Endothelial cell of umbilical vein (primary cell): ENCODE data around the gene EXD3. TPM values are rescaled to one million over a fixed set of nuclear protein-coding genes. Genes with fewer than 3 reads are reported as not detected.

Source experiments
- BruUV-seq: library from RNA; stranded (reverse); fragments of 400-500 nt; replicated peaks from 2 replicates; lab custom pipeline; 2021; lab: Mats Ljungman, UMichigan
- CTCF ChIA-PET: fragments of 300-600, 350-600 bp; sonication (Branson Sonifier 250); formaldehyde crosslinking; loops from one replicate; lab custom pipeline; 2021; ENCODE audit warnings: antibody characterized with exemption, inconsistent platforms; lab: Charles Lee
- POLR2A ChIA-PET: fragments of 300-600, 350-600 bp; sonication (Branson Sonifier 250); formaldehyde crosslinking; loops from one replicate; lab custom pipeline; 2021; ENCODE audit warnings: antibody characterized with exemption, inconsistent platforms; lab: Charles Lee
- DNase-seq: peaks from one replicate; pipeline ENCODE4 v3.0.0-alpha.2; 2011; ENCODE audit warnings: low read depth, low spot score
- FAIRE-seq: peaks from 2 replicates; lab custom pipeline; 2011; peaks lifted over from hg19 to GRCh38; lab: Jason Lieb, UNC
- H2AFZ ChIP-seq: 2 replicates; pipeline ENCODE4 v1.6.0; 2012; ENCODE audit warnings: low read depth, low read length, control low read depth, inconsistent platforms
- H3K27ac ChIP-seq: 2 replicates; pipeline ENCODE4 v1.5.1; 2011; ENCODE audit warnings: low read depth, mild to moderate bottlenecking, control low read depth, low read length, moderate library complexity; ENCODE audit not compliant: insufficient read depth
- H3K27me3 ChIP-seq, 2 experiments: 2 replicates each; pipeline versions ENCODE4 v1.6.0 to v1.6.1; 2011; ENCODE audit warnings: low read length in 2 of 2, mixed read lengths in 1 of 2; ENCODE audit not compliant: control insufficient read depth in 2 of 2, insufficient read depth in 2 of 2
- H3K36me3 ChIP-seq, 2 experiments: 2 replicates in 1 of 2; 3 replicates in 1 of 2; pipeline ENCODE4 v1.5.1; 2011; ENCODE audit warnings: low read length in 2 of 2, mild to moderate bottlenecking in 1 of 2, moderate library complexity in 1 of 2; ENCODE audit not compliant: control insufficient read depth in 2 of 2, insufficient read depth in 2 of 2; ENCODE audit errors: extremely low read depth in 1 of 2
- H3K4me1 ChIP-seq: 3 replicates; pipeline ENCODE4 v1.5.1; 2011; ENCODE audit warnings: mild to moderate bottlenecking, low read length; ENCODE audit not compliant: control insufficient read depth, insufficient read depth; ENCODE audit errors: extremely low read depth
- H3K4me2 ChIP-seq: 2 replicates; pipeline ENCODE4 v1.6.1; 2011; ENCODE audit warnings: low read length, control low read depth, mixed read lengths; ENCODE audit not compliant: insufficient read depth
- H3K4me3 ChIP-seq, 3 experiments: fragments of 200-600 bp in 1 of 3; sonication (generic), shearing (Covaris generic) in 1 of 3; replicated peaks in 1 of 3; 2 replicates each; pipeline ENCODE4 v1.5.1; 2011 to 2016; ENCODE audit warnings: control low read depth in 3 of 3, low read length in 3 of 3, mild to moderate bottlenecking in 2 of 3, inconsistent platforms in 1 of 3, low read depth in 1 of 3, moderate library complexity in 1 of 3; ENCODE audit not compliant: insufficient read depth in 1 of 3
- H3K79me2 ChIP-seq: 2 replicates; pipeline ENCODE4 v1.6.0; 2012; ENCODE audit warnings: low read length, inconsistent platforms; ENCODE audit not compliant: control insufficient read depth, insufficient read depth
- H3K9ac ChIP-seq: replicated peaks from 2 replicates; pipeline ENCODE3; 2011; ENCODE audit warnings: low read length, control low read depth; ENCODE audit not compliant: insufficient read depth; ENCODE audit errors: extremely low read depth
- H3K9me1 ChIP-seq: replicated peaks from 3 replicates; pipeline ENCODE4 v1.6.0; 2011; ENCODE audit warnings: mild to moderate bottlenecking, low read length; ENCODE audit not compliant: control insufficient read depth, insufficient read depth; ENCODE audit errors: extremely low read depth
- H3K9me3 ChIP-seq: replicated peaks from 2 replicates; pipeline ENCODE4 v1.5.1; 2012; ENCODE audit warnings: low read length, inconsistent platforms; ENCODE audit not compliant: control insufficient read depth, insufficient read depth
- H4K20me1 ChIP-seq: replicated peaks from 2 replicates; pipeline ENCODE3; 2011; ENCODE audit warnings: mild to moderate bottlenecking, low read length; ENCODE audit not compliant: control insufficient read depth, insufficient read depth; ENCODE audit errors: extremely low read depth
- CTCF ChIP-seq, 2 donors: IDR thresholded peaks; 1 replicate in 1 of 2; 2 replicates in 1 of 2; pipeline ENCODE4 v1.5.1; 2011; ENCODE audit warnings: low read length in 2 of 2, mild to moderate bottlenecking in 2 of 2, moderate library complexity in 2 of 2, control low read depth in 1 of 2, inconsistent platforms in 1 of 2, low read depth in 1 of 2; ENCODE audit not compliant: insufficient read depth in 1 of 2; ENCODE audit errors: extremely low read depth in 1 of 2
- EZH2 ChIP-seq: IDR thresholded peaks from 2 replicates; pipeline ENCODE4 v1.6.1; 2012; ENCODE audit warnings: borderline replicate concordance, low read depth, mild to moderate bottlenecking, moderate library complexity, low read length, inconsistent platforms; ENCODE audit not compliant: severe bottlenecking
- FOS ChIP-seq: IDR thresholded peaks from 2 replicates; pipeline ENCODE4 v1.6.1; 2011; ENCODE audit warnings: mild to moderate bottlenecking, low read length, moderate library complexity, borderline replicate concordance; ENCODE audit not compliant: insufficient read depth
- GATA2 ChIP-seq: IDR thresholded peaks from 2 replicates; pipeline ENCODE4 v1.7.0; 2011; ENCODE audit warnings: low read depth, mild to moderate bottlenecking, moderate library complexity, mixed read lengths, low read length; ENCODE audit not compliant: insufficient read length, insufficient read depth
- JUN ChIP-seq: IDR thresholded peaks from 2 replicates; pipeline ENCODE4 v1.6.1; 2011; ENCODE audit warnings: borderline replicate concordance, low read depth; ENCODE audit not compliant: insufficient read length, insufficient read depth
- MAX ChIP-seq: IDR thresholded peaks from 2 replicates; pipeline ENCODE4 v1.6.1; 2011; ENCODE audit not compliant: insufficient read depth, insufficient read length
- MYC ChIP-seq: IDR thresholded peaks from one replicate; pipeline ENCODE4 v1.6.1; 2011; ENCODE audit warnings: mild to moderate bottlenecking, low read depth, low read length
- POLR2A ChIP-seq: IDR thresholded peaks from 2 replicates; pipeline ENCODE4 v1.6.1; 2012; ENCODE audit warnings: low read depth, mild to moderate bottlenecking, control low read depth, low read length
- POLR2AphosphoS5 ChIP-seq: IDR thresholded peaks from 2 replicates; pipeline ENCODE4 v1.6.1; 2012; ENCODE audit warnings: low read depth, mild to moderate bottlenecking, control low read depth, low read length, moderate library complexity; ENCODE audit not compliant: insufficient read depth
- dilution Hi-C: fragments of 300-500 bp; cut with MboI; formaldehyde crosslinking; loops from one replicate; pipeline ENCODE4 v1.15.0; 2019; ENCODE audit warnings: low sequenced_read_pairs; ENCODE audit not compliant: extremely low pct_ligation_motif_present
- intact Hi-C: fragments of 100-400 bp; cut with micrococcal nuclease; formaldehyde crosslinking; loops from one replicate; pipeline ENCODE4 v1.10.0; 2022
- polyA plus RNA-seq, 4 experiments: library from polyadenylated mRNA; depleted of rRNA in 3 of 4; stranded (reverse) in 3 of 4; unstranded in 1 of 4; fragments of >200 nt; gene quantifications; 2 replicates each; pipeline versions ENCODE4 v1.2.1 to v1.2.3, GENCODE V29; 2011 to 2012; ENCODE audit warnings: missing spikeins in 1 of 4
- total RNA-seq: library from RNA; stranded (reverse); gene quantifications from 2 replicates; pipeline ENCODE4 v1.2.3, GENCODE V29; 2021

EXD3 gene
- total and polyA plus RNA-seq, 2 donors (not counting 3 experiments of a cell fraction or from before 2014, with no cell fraction given): 17.7 to 30.3 TPM

- Histone ChIP-seq H4K20me1 (no peaks in the 10 kb centered on the region), H3K4me2 (no peak overlapping the region), H3K27ac (no peak overlapping the region), H3K9ac (no peak overlapping the region), H3K79me2 (no peaks in the 10 kb centered on the region), H3K36me3 (no peaks in the 10 kb centered on the region), H3K9me3 (no peaks in the 10 kb centered on the region), H3K27me3 (no peaks in the 10 kb centered on the region), H3K9me1 (no peaks in the 10 kb centered on the region), H3K4me3 (no peak overlapping the region), H3K4me1 (no peaks in the 10 kb centered on the region), H2AFZ (no peak overlapping the region)
- DNase-seq: no peak
- no peak for FAIRE-seq
- TF ChIP-seq MAX (no peak), MYC (no peak), POLR2AphosphoS5 (no peak), EZH2 (no peak), FOS (no peak), JUN (no peak), CTCF (IDR thresholded peaks at IDR 0.05; ENCODE audit: extremely low read depth in 1 of 2, insufficient read depth in 1 of 2, low read depth in 1 of 2, low read length in 2 of 2) (no peak), GATA2 (no peak), POLR2A (no peak)
- no TSS peak for BruUV-seq
- dilution Hi-C loops (no loop called here), intact Hi-C loops (no loop called here)
- POLR2A ChIA-PET: no interaction called here
- CTCF ChIA-PET: interaction anchor here (0.7 to 4.5 kb wide), 4 partner anchors 8 to 145 kb away, joined by 3 to 28 read pairs (median 4); partner anchors contain the start of genes EXD3 and NOXA1
Measured at GRCh38 chr9:137431416-137431931, 8.5 kb upstream of the EXD3 start.
